BJ (cell line): Measurements from ENCODE around the gene SLC35A3. TPM values are rescaled to one million over a fixed set of nuclear protein-coding genes. Genes with fewer than 3 reads are reported as not detected.
"Not testable (repeated sequence)": the region's sequence is repeated elsewhere in the genome, so short reads cannot be mapped to it uniquely, and the experiment has no call there.

Experiments
- CTCF ChIA-PET: fragments of 350-600 bp; formaldehyde crosslinking; extraction: SDS; loops from one replicate; lab custom pipeline; 2021; ENCODE audit warnings: antibody characterized with exemption, inconsistent platforms; lab: Yijun Ruan, JAX
- POLR2A ChIA-PET: fragments of 300-600 bp; sonication (Branson Sonifier 250); formaldehyde crosslinking; extraction: SDS; loops from one replicate; lab custom pipeline; 2021; ENCODE audit warnings: antibody characterized with exemption; lab: Charles Lee
- DNase-seq: peaks from one replicate; pipeline ENCODE4 v3.0.0-alpha.2; 2011; ENCODE audit warnings: low read depth
- H3K27me3 ChIP-seq: 2 replicates; pipeline ENCODE4 v1.6.0; 2011; ENCODE audit warnings: low read length; ENCODE audit not compliant: control insufficient read depth, insufficient read depth
- H3K36me3 ChIP-seq: 2 replicates; pipeline ENCODE4 v1.5.1; 2011; ENCODE audit warnings: low read length; ENCODE audit not compliant: control insufficient read depth, insufficient read depth
- H3K4me3 ChIP-seq: 2 replicates; pipeline ENCODE4 v1.5.1; 2011; ENCODE audit warnings: low read depth, mild to moderate bottlenecking, control low read depth, low read length
- CTCF ChIP-seq: IDR thresholded peaks from 2 replicates; pipeline ENCODE4 v1.5.1; 2011; ENCODE audit warnings: low read depth, mild to moderate bottlenecking, control low read depth, inconsistent platforms, low read length, moderate library complexity; ENCODE audit not compliant: insufficient read depth
- polyA plus RNA-seq: library from polyadenylated mRNA; depleted of rRNA; stranded (reverse); fragments of >200 nt; gene quantifications from 2 replicates; pipeline ENCODE4 v1.2.3, GENCODE V29; 2011

The SLC35A3 gene
- polyA plus RNA-seq, 1 experiment = 7.8 TPM

- DNase-seq = no peak
Observed at GRCh38 chr1:100037927-100038659, 68.3 kb downstream of the SLC35A3 start.

GRCh38 chr1:100038660-100039287 lies 69.0 kb downstream of the SLC35A3 start:
- Histone ChIP-seq H3K27me3 (no peaks in the 10 kb centered on the region), H3K36me3 (no peaks in the 10 kb centered on the region), H3K4me3 (peak overlapping the region; percentile 98)
- CTCF ChIA-PET = interaction anchor here (0.9 to 1.5 kb wide), 3 partner anchors 11 to 422 kb away, joined by 3 to 5 read pairs (median 3); no protein-coding TSS in a partner anchor
- DNase-seq = no peak
- TF ChIP-seq CTCF = no peak
- POLR2A ChIA-PET = no interaction called here

More at GRCh38 chr1:100037927-100038659, 68.3 kb downstream of the SLC35A3 start:
- no peaks in the 10 kb centered on the region for H3K36me3 ChIP-seq
- no peaks in the 10 kb centered on the region for H3K27me3 ChIP-seq
- POLR2A ChIA-PET = interaction anchor here (0.6 kb wide), 1 partner anchor 10 kb away, joined by 6 read pairs; no protein-coding TSS in a partner anchor
- CTCF ChIA-PET = interaction anchor here (0.7 to 1.5 kb wide), 4 partner anchors 30 to 422 kb away, joined by 3 to 5 read pairs (median 3); no protein-coding TSS in a partner anchor
- H3K4me3 ChIP-seq = peak overlapping the region; percentile 98
- TF ChIP-seq CTCF = no peak

GRCh38 chr1:100039591-100039990 lies 69.8 kb downstream of the SLC35A3 start:
- TF ChIP-seq CTCF = no peak
- H3K27me3 ChIP-seq = no peaks in the 10 kb centered on the region
- POLR2A ChIA-PET = interaction anchor here (0.7 kb wide), 1 partner anchor 60 kb away, joined by 3 read pairs; no protein-coding TSS in a partner anchor
- CTCF ChIA-PET = interaction anchor here (0.9 to 1.1 kb wide), 2 partner anchors 10 to 34 kb away, joined by 3 read pairs; no protein-coding TSS in a partner anchor
- no peak for DNase-seq
- no peaks in the 10 kb centered on the region for H3K36me3 ChIP-seq
- H3K4me3 ChIP-seq = peak overlapping the region; percentile 98

GRCh38 chr1:100045206-100045605 lies 75.4 kb downstream of the SLC35A3 start:
- TF ChIP-seq CTCF = no peak
- Histone ChIP-seq H3K36me3 (no peaks in the 10 kb centered on the region), H3K27me3 (no peaks in the 10 kb centered on the region), H3K4me3 (no peak overlapping the region)
- DNase-seq = no peak
- CTCF ChIA-PET = no interaction called here
- POLR2A ChIA-PET = no interaction called here

GRCh38 chr1:100047235-100047708 lies 77.5 kb downstream of the SLC35A3 start:
- CTCF ChIA-PET, H3K27me3 ChIP-seq, H3K36me3 ChIP-seq, H3K4me3 ChIP-seq, POLR2A ChIA-PET, DNase-seq: not testable (repeated sequence)
